GM12892 (cell line): ENCODE measurements around the gene CES2.
A peak's percentile ranks its signal among the peaks of the same experiment; 100 is the strongest.
"Not testable (repeated sequence)": the region's sequence is repeated elsewhere in the genome, so short reads cannot be mapped to it uniquely, and the experiment has no call there.

Source experiments
- DNase-seq: peaks from one replicate; pipeline ENCODE4 v3.0.0; 2011; ENCODE audit not compliant: insufficient read length
- FAIRE-seq: peaks from 2 replicates; lab custom pipeline; 2011; peaks lifted over from hg19 to GRCh38; lab: Jason Lieb, UNC
- POLR2A ChIP-seq: IDR thresholded peaks from 2 replicates; pipeline ENCODE4 v1.6.1; 2011; ENCODE audit warnings: low read depth, low read length, control low read depth
- POLR2AphosphoS5 ChIP-seq: IDR thresholded peaks from 2 replicates; pipeline ENCODE4 v1.6.1; 2011; ENCODE audit warnings: low read depth, low read length, control low read depth
- TAF1 ChIP-seq: IDR thresholded peaks from 2 replicates; pipeline ENCODE4 v1.6.1; 2011; ENCODE audit warnings: low read depth, mild to moderate bottlenecking, control low read depth, low read length, borderline replicate concordance

CES2 gene

GRCh38 chr16:66946541-66946940 lies 11.2 kb downstream of the CES2 start:
- peak; percentile 3 for DNase-seq
- FAIRE-seq: no peak
- no peak for TF ChIP-seq TAF1
- TF ChIP-seq POLR2AphosphoS5: no peak
- TF ChIP-seq POLR2A: no peak

- no peak for FAIRE-seq
- DNase-seq: no peak
- TF ChIP-seq POLR2A (no peak), TAF1 (no peak), POLR2AphosphoS5 (no peak)
These were observed 11.6 kb downstream of the CES2 start for GRCh38 chr16:66946974-66947301.

GRCh38 chr16:66947302-66948065 lies 12.2 kb downstream of the CES2 start:
- DNase-seq (no peak), FAIRE-seq (peak; percentile 87)
- TF ChIP-seq POLR2AphosphoS5 (no peak), TAF1 (no peak), POLR2A (no peak)

GRCh38 chr16:66948134-66948836 lies 13.0 kb downstream of the CES2 start:
- DNase-seq: peak; percentile 14
- TF ChIP-seq POLR2A (no peak), POLR2AphosphoS5 (no peak), TAF1 (no peak)
- FAIRE-seq: peak; percentile 24

GRCh38 chr16:66948837-66949225 lies 13.5 kb downstream of the CES2 start:
- FAIRE-seq (no peak), DNase-seq (no peak)
- TF ChIP-seq POLR2AphosphoS5 (no peak), TAF1 (no peak)

GRCh38 chr16:66949472-66949871 lies 14.2 kb downstream of the CES2 start:
- DNase-seq: no peak
- FAIRE-seq: no peak
- TF ChIP-seq TAF1: no peak
- TF ChIP-seq POLR2A: no peak
- no peak for TF ChIP-seq POLR2AphosphoS5

- FAIRE-seq (peak; percentile 53), DNase-seq (no peak)
- TF ChIP-seq TAF1: no peak
- no peak for TF ChIP-seq POLR2AphosphoS5
- TF ChIP-seq POLR2A: no peak
These were observed 15.1 kb downstream of the CES2 start for GRCh38 chr16:66950437-66950836.

- DNase-seq (no peak), FAIRE-seq (no peak)
- no peak for TF ChIP-seq TAF1
- no peak for TF ChIP-seq POLR2A
- TF ChIP-seq POLR2AphosphoS5: no peak
These were observed 15.9 kb downstream of the CES2 start for GRCh38 chr16:66950971-66951790.

- DNase-seq: no peak
- no peak for FAIRE-seq
- TF ChIP-seq POLR2AphosphoS5 (no peak), POLR2A (no peak), TAF1 (no peak)
These were observed 17.3 kb downstream of the CES2 start for GRCh38 chr16:66952430-66953110.

GRCh38 chr16:66953462-66954096 lies 18.3 kb downstream of the CES2 start:
- DNase-seq: no peak
- TF ChIP-seq TAF1: no peak
- no peak for TF ChIP-seq POLR2A
- no peak for TF ChIP-seq POLR2AphosphoS5
- FAIRE-seq: no peak

GRCh38 chr16:66954097-66954659 lies 18.9 kb downstream of the CES2 start:
- no peak for TF ChIP-seq TAF1
- no peak for TF ChIP-seq POLR2AphosphoS5
- DNase-seq: no peak
- FAIRE-seq: peak; percentile 86

- not testable (repeated sequence) for DNase-seq, FAIRE-seq
These were observed 20.2 kb downstream of the CES2 start for GRCh38 chr16:66955363-66956153.

GRCh38 chr16:66956154-66956457 lies 20.8 kb downstream of the CES2 start:
- FAIRE-seq: not testable (repeated sequence)

More at GRCh38 chr16:66956154-66956457, 20.8 kb downstream of the CES2 start:
- DNase-seq: not testable (repeated sequence)
